Kidney (tissue), 14 donors: ENCODE measurements around the gene REXO5. TPM values are rescaled to one million over a fixed set of nuclear protein-coding genes. Genes with fewer than 3 reads are reported as not detected.

Experiments used
- DNase-seq, 5 donors: peaks; one replicate each; pipeline ENCODE4 v3.0.0-alpha.2; 2013 to 2020
- FAIRE-seq: peaks from 2 replicates; lab custom pipeline; 2012; peaks lifted over from hg19 to GRCh38; lab: Jason Lieb, UNC
- H3K27ac ChIP-seq, 2 donors: one replicate each; pipeline ENCODE4 v1.7.0; 2013; ENCODE audit warnings: low read depth in 2 of 2, low read length in 2 of 2, inconsistent platforms in 1 of 2
- H3K27me3 ChIP-seq: one replicate; pipeline ENCODE4 v1.7.1; 2013; ENCODE audit warnings: low read length, inconsistent platforms; ENCODE audit not compliant: control insufficient read depth, insufficient read depth
- H3K36me3 ChIP-seq, 3 donors: one replicate each; pipeline versions ENCODE4 v1.7.0 to v1.7.1; 2013; ENCODE audit warnings: low read length in 3 of 3, control low read depth in 1 of 3, inconsistent platforms in 1 of 3; ENCODE audit not compliant: insufficient read depth in 3 of 3, control insufficient read depth in 2 of 3
- H3K4me1 ChIP-seq, 3 donors: one replicate each; pipeline versions ENCODE4 v1.7.0 to v1.7.1; 2013; ENCODE audit warnings: low read length in 3 of 3, inconsistent platforms in 1 of 3, low read depth in 1 of 3; ENCODE audit not compliant: control insufficient read depth in 2 of 3, insufficient read depth in 2 of 3
- H3K4me3 ChIP-seq, 3 donors: one replicate each; pipeline versions ENCODE4 v1.7.0 to v1.8.1; 2013; ENCODE audit warnings: low read length in 3 of 3, control low read depth in 1 of 3, inconsistent platforms in 1 of 3
- H3K9ac ChIP-seq, 3 donors: one replicate each; pipeline versions ENCODE4 v1.7.0 to v1.7.1; 2013; ENCODE audit warnings: low read length in 3 of 3, control low read depth in 1 of 3, inconsistent platforms in 1 of 3
- H3K9me3 ChIP-seq, 3 donors: one replicate each; pipeline versions ENCODE4 v1.7.0 to v1.7.1; 2013; ENCODE audit warnings: low read length in 3 of 3, control low read depth in 1 of 3, inconsistent platforms in 1 of 3; ENCODE audit not compliant: control insufficient read depth in 2 of 3, insufficient read depth in 1 of 3
- intact Hi-C: fragments of 100-400 bp; cut with DNase I; formaldehyde crosslinking; loops from one replicate; pipeline ENCODE4 v1.11.1; 2022
- polyA plus RNA-seq: library from polyadenylated mRNA; stranded (reverse); fragments of 350-450 nt; fragmentation: Illumina TruSeq; extraction: RNeasy Lipid Tissue Mini Kit (QIAGEN cat#74804); gene quantifications from one replicate; pipeline ENCODE4 v1.2.3, GENCODE V29; 2014; ENCODE audit warnings: low read depth, low replicate concordance; ENCODE audit not compliant: insufficient read depth
- total RNA-seq: library from RNA; stranded (reverse); fragmentation: NEBNext Ultra II Directional; extraction: Animal tissue kit (Norgen Biotek cat#: 25700); gene quantifications from one replicate; pipeline ENCODE4 v1.2.1, GENCODE V29; 2021
- TF ChIP-seq, protein P1 (sequence below): IDR thresholded peaks from 3 replicates; pipeline ENCODE4 v1.5.1; 2012; ENCODE audit warnings: mild to moderate bottlenecking, moderate library complexity, borderline replicate concordance; ENCODE audit not compliant: insufficient read depth; ENCODE audit errors: extremely low read depth
- donor health status: control.
- donor health status: control.
- donor health status: control.
- donor health status: control.
- donor health status: control.
- donor health status: DM: yes; HTN: yes; CAD: no.
- donor health status: Normal renal cell carcinoma (clear cell type).

Gene REXO5
- total and polyA plus RNA-seq, 2 donors from 2014 or later, result 1.6 to 2.1 TPM

DNA sequence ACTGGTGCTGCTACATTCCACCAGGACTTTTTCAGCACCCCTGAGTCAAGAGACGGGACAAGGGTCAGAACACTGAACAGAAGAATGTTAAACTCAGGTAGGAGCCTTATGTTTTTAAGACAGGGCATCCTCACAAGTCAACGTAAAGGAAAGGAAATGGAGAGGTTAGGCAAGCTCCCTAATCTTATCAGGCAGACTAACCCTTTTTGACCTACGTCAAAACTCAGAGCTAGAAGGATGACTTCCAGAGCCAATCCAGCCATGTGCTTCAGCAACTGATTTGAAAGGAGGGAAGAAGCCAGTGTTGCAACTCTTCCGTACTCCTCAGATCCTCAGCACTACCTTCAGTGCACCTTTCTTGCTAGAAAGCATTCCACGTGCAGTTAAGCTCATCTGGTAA is 46.8 kb downstream of the REXO5 start:
- intact Hi-C loops, result no loop called here
- FAIRE-seq, result no peak
- Histone ChIP-seq H3K9ac (no peak overlapping the region), H3K9me3 (no peaks in the 10 kb centered on the region), H3K4me3 (no peak overlapping the region), H3K4me1 (peaks cover 0 to 14% (median 9%) of the 10 kb centered on the region in 3 donors), H3K27ac (no peak overlapping the region), H3K36me3 (peaks cover 0 to 4% (median 0%) of the 10 kb centered on the region in 3 donors), H3K27me3 (no peaks in the 10 kb centered on the region)
- no peak for DNase-seq
- TF ChIP-seq, protein P1, sequence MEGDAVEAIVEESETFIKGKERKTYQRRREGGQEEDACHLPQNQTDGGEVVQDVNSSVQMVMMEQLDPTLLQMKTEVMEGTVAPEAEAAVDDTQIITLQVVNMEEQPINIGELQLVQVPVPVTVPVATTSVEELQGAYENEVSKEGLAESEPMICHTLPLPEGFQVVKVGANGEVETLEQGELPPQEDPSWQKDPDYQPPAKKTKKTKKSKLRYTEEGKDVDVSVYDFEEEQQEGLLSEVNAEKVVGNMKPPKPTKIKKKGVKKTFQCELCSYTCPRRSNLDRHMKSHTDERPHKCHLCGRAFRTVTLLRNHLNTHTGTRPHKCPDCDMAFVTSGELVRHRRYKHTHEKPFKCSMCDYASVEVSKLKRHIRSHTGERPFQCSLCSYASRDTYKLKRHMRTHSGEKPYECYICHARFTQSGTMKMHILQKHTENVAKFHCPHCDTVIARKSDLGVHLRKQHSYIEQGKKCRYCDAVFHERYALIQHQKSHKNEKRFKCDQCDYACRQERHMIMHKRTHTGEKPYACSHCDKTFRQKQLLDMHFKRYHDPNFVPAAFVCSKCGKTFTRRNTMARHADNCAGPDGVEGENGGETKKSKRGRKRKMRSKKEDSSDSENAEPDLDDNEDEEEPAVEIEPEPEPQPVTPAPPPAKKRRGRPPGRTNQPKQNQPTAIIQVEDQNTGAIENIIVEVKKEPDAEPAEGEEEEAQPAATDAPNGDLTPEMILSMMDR, result no peak

GRCh38 chr16:20853981-20854620 is 47.8 kb downstream of the REXO5 start:
- Histone ChIP-seq H3K4me3 (no peak overlapping the region), H3K9ac (no peak overlapping the region), H3K4me1 (peaks cover 0 to 14% (median 9%) of the 10 kb centered on the region in 3 donors), H3K36me3 (peaks cover 0 to 4% (median 0%) of the 10 kb centered on the region in 3 donors), H3K27me3 (no peaks in the 10 kb centered on the region), H3K27ac (no peak overlapping the region), H3K9me3 (no peaks in the 10 kb centered on the region)
- no peak for FAIRE-seq
- intact Hi-C loops, result no loop called here
- TF ChIP-seq, protein P1, result no peak
- no peak for DNase-seq

DNA sequence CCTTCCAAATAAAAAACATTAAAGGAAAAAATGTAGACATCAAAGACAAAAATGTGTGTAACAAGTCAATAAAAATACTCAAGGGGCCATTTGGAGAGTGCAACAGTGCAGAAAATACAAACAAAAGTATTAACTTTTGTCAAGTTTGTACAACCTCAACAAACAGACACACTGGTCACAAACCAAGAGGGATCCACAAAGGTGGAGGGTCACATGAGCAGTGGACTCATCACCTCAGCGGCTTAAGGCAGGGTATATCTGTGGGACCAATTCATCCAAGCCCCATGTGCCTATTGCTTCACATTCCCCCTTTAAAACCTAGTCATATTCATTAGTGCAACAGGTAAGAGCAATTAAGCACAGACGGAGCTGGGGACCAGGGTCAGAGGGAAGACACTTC is 48.6 kb downstream of the REXO5 start:
- TF ChIP-seq, protein P1, result no peak
- Histone ChIP-seq H3K4me1 (peaks cover 0 to 14% (median 12%) of the 10 kb centered on the region in 3 donors), H3K9ac (no peak overlapping the region), H3K27ac (no peak overlapping the region), H3K9me3 (no peaks in the 10 kb centered on the region), H3K4me3 (no peak overlapping the region), H3K27me3 (no peaks in the 10 kb centered on the region), H3K36me3 (peaks cover 0 to 8% (median 0%) of the 10 kb centered on the region in 3 donors)
- FAIRE-seq, result no peak
- DNase-seq, result no peak
- intact Hi-C loops, result no loop called here
